HCT116 (cell line): ENCODE results near the gene CTSE.

Experiments used
- CEBPB ChIP-seq: IDR thresholded peaks from 2 replicates; pipeline ENCODE4 v1.6.1; 2012; ENCODE audit warnings: low read depth
- EGR1 ChIP-seq: IDR thresholded peaks from 2 replicates; pipeline ENCODE4 v1.6.1; 2012; ENCODE audit warnings: low read depth
- EZH2 ChIP-seq: fragments of 200-600 bp; sonication (generic); IDR thresholded peaks from 2 replicates; pipeline ENCODE4 v1.6.1; 2017; ENCODE audit warnings: antibody characterized with exemption, mixed run types
- JUND ChIP-seq: IDR thresholded peaks from 2 replicates; pipeline ENCODE4 v1.6.1; 2012
- POLR2A ChIP-seq: IDR thresholded peaks from 2 replicates; pipeline ENCODE4 v1.7.0; 2011; ENCODE audit warnings: borderline replicate concordance; ENCODE audit not compliant: insufficient read depth, insufficient read length; ENCODE audit errors: extremely low read depth
- POLR2AphosphoS5 ChIP-seq: IDR thresholded peaks from 2 replicates; pipeline ENCODE4 v1.6.1; 2011; ENCODE audit warnings: mild to moderate bottlenecking, low read depth, low read length, moderate library complexity
- SRF ChIP-seq: IDR thresholded peaks from 2 replicates; pipeline ENCODE4 v1.6.1; 2012; ENCODE audit warnings: low read depth
- YY1 ChIP-seq: IDR thresholded peaks from 2 replicates; pipeline ENCODE4 v1.6.1; 2011; ENCODE audit warnings: low read length, low read depth, moderate library complexity, mild to moderate bottlenecking; ENCODE audit not compliant: insufficient replicate concordance; ENCODE audit errors: extremely low read depth
- ZFX ChIP-seq: fragments of 450-650 bp; IDR thresholded peaks from 2 replicates; pipeline ENCODE4 v1.6.1; 2017
- ZNF274 ChIP-seq: fragments of 200-500 bp; sonication (Bioruptor generic); IDR thresholded peaks from 2 replicates; pipeline ENCODE4 v1.6.1; 2014; ENCODE audit warnings: mild to moderate bottlenecking, low read depth, low read length, inconsistent platforms
- TF ChIP-seq, protein P1 (sequence below), 3 experiments: fragments of 200-600 bp in 1 of 3; sonication (generic) in 1 of 3; IDR thresholded peaks in 2 of 3; conservative IDR thresholded peaks in 1 of 3; 2 replicates each; pipeline ENCODE4 v1.5.1; 2012 to 2017; ENCODE audit warnings: low read depth in 2 of 3, low read length in 2 of 3, antibody characterized with exemption in 1 of 3, borderline replicate concordance in 1 of 3, control low read depth in 1 of 3, mild to moderate bottlenecking in 1 of 3, mixed read lengths in 1 of 3, mixed run types in 1 of 3, moderate library complexity in 1 of 3; ENCODE audit not compliant: insufficient read depth in 1 of 3
- TF ChIP-seq, protein P2 (sequence below): IDR thresholded peaks from 2 replicates; pipeline ENCODE4 v1.6.1; 2012; ENCODE audit warnings: low read depth
- TF ChIP-seq, protein P3 (sequence below): IDR thresholded peaks from 2 replicates; pipeline ENCODE4 v1.6.1; 2011; ENCODE audit warnings: mild to moderate bottlenecking, low read length, moderate library complexity; ENCODE audit not compliant: insufficient replicate concordance; ENCODE audit errors: extremely low read depth

DNA sequence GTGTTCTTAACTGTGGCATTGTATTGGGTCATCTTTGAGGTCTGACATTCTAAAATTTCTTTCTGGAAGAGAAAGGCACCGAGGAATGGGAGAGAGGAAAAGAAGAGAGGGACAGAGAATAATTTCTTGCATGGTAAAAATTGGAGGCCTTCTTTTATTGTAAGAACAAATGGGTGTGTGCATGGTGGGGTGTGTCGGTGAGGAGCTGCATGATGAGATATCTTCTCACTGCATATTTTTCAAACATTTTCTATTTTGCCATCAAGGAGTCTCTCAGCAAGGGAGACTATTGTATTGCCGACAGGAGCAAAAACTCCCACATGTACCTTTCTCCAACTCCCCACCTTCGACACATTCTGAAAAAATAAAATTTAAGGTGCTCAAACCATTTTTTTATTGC, 6.5 kb upstream of the CTSE start:
- TF ChIP-seq, protein P1, sequence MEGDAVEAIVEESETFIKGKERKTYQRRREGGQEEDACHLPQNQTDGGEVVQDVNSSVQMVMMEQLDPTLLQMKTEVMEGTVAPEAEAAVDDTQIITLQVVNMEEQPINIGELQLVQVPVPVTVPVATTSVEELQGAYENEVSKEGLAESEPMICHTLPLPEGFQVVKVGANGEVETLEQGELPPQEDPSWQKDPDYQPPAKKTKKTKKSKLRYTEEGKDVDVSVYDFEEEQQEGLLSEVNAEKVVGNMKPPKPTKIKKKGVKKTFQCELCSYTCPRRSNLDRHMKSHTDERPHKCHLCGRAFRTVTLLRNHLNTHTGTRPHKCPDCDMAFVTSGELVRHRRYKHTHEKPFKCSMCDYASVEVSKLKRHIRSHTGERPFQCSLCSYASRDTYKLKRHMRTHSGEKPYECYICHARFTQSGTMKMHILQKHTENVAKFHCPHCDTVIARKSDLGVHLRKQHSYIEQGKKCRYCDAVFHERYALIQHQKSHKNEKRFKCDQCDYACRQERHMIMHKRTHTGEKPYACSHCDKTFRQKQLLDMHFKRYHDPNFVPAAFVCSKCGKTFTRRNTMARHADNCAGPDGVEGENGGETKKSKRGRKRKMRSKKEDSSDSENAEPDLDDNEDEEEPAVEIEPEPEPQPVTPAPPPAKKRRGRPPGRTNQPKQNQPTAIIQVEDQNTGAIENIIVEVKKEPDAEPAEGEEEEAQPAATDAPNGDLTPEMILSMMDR (IDR thresholded peaks at IDR 0.05 in 2 of 3, conservative IDR thresholded peaks at IDR 0.05 in 1 of 3; ENCODE audit: borderline replicate concordance in 1 of 3, insufficient read depth in 1 of 3, low read depth in 2 of 3, low read length in 2 of 3), result no peak
- TF ChIP-seq, protein P2, sequence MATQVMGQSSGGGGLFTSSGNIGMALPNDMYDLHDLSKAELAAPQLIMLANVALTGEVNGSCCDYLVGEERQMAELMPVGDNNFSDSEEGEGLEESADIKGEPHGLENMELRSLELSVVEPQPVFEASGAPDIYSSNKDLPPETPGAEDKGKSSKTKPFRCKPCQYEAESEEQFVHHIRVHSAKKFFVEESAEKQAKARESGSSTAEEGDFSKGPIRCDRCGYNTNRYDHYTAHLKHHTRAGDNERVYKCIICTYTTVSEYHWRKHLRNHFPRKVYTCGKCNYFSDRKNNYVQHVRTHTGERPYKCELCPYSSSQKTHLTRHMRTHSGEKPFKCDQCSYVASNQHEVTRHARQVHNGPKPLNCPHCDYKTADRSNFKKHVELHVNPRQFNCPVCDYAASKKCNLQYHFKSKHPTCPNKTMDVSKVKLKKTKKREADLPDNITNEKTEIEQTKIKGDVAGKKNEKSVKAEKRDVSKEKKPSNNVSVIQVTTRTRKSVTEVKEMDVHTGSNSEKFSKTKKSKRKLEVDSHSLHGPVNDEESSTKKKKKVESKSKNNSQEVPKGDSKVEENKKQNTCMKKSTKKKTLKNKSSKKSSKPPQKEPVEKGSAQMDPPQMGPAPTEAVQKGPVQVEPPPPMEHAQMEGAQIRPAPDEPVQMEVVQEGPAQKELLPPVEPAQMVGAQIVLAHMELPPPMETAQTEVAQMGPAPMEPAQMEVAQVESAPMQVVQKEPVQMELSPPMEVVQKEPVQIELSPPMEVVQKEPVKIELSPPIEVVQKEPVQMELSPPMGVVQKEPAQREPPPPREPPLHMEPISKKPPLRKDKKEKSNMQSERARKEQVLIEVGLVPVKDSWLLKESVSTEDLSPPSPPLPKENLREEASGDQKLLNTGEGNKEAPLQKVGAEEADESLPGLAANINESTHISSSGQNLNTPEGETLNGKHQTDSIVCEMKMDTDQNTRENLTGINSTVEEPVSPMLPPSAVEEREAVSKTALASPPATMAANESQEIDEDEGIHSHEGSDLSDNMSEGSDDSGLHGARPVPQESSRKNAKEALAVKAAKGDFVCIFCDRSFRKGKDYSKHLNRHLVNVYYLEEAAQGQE, result no peak
- TF ChIP-seq POLR2AphosphoS5 (no peak), ZFX (no peak), POLR2A (no peak), CEBPB (no peak), JUND (no peak), EZH2 (no peak), SRF (no peak), ZNF274 (no peak), YY1 (no peak), EGR1 (no peak)
- TF ChIP-seq, protein P3, sequence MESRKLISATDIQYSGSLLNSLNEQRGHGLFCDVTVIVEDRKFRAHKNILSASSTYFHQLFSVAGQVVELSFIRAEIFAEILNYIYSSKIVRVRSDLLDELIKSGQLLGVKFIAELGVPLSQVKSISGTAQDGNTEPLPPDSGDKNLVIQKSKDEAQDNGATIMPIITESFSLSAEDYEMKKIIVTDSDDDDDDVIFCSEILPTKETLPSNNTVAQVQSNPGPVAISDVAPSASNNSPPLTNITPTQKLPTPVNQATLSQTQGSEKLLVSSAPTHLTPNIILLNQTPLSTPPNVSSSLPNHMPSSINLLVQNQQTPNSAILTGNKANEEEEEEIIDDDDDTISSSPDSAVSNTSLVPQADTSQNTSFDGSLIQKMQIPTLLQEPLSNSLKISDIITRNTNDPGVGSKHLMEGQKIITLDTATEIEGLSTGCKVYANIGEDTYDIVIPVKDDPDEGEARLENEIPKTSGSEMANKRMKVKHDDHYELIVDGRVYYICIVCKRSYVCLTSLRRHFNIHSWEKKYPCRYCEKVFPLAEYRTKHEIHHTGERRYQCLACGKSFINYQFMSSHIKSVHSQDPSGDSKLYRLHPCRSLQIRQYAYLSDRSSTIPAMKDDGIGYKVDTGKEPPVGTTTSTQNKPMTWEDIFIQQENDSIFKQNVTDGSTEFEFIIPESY, result no peak
